HG03103 (cell line): ENCODE measurements around the gene OBSL1.

ENCODE experiments used
- ATAC-seq: cut with Tn5 transposase; IDR thresholded peaks from one replicate; pipeline ENCODE4 v1.9.1; 2021; ENCODE audit warnings: low read depth; ENCODE audit not compliant: unreplicated experiment

Gene OBSL1

GRCh38 chr2:219597552-219598307 is 26.4 kb upstream of the OBSL1 start, which contains the start of gene STK11IP:
STK11IP (plus strand) TSS chr2:219597857; CDS start chr2:219598120, 263 bp downstream.
- peak; percentile 92 for ATAC-seq

- peak; percentile 1 for ATAC-seq
Observed at GRCh38 chr2:219596954-219597551, 25.7 kb upstream of the OBSL1 start.

- no peak for ATAC-seq
Observed at GRCh38 chr2:219595256-219595655, 23.9 kb upstream of the OBSL1 start.

GRCh38 chr2:219593154-219593553 is 21.8 kb upstream of the OBSL1 start:
- no peak for ATAC-seq

GRCh38 chr2:219592736-219593135 is 21.4 kb upstream of the OBSL1 start:
- no peak for ATAC-seq

- ATAC-seq: no peak
Observed at GRCh38 chr2:219591091-219591490, 19.8 kb upstream of the OBSL1 start.

GRCh38 chr2:219581346-219581745 is 10.0 kb upstream of the OBSL1 start:
- no peak for ATAC-seq

- no peak for ATAC-seq
Observed at GRCh38 chr2:219578811-219579613, 7.7 kb upstream of the OBSL1 start.

GRCh38 chr2:219576505-219577388 is 5.4 kb upstream of the OBSL1 start:
- ATAC-seq: no peak

GRCh38 chr2:219575566-219576504 is 4.5 kb upstream of the OBSL1 start:
- ATAC-seq: no peak

- no peak for ATAC-seq
Observed at GRCh38 chr2:219574484-219575311, 3.4 kb upstream of the OBSL1 start.

- no peak for ATAC-seq
Observed at GRCh38 chr2:219573166-219573565, 1.8 kb upstream of the OBSL1 start.

GRCh38 chr2:219572237-219573001 is 1.1 kb upstream of the OBSL1 start, which contains the start of gene INHA:
INHA (plus strand) TSS chr2:219572310; CDS start chr2:219572375, 65 bp downstream.
- ATAC-seq: no peak

GRCh38 chr2:219570924-219571310 is 422 bp downstream of the OBSL1 start:
- no peak for ATAC-seq

GRCh38 chr2:219570194-219570923 is 980 bp downstream of the OBSL1 start:
- ATAC-seq: no peak

GRCh38 chr2:219569635-219570034 is 1.7 kb downstream of the OBSL1 start:
- no peak for ATAC-seq

GRCh38 chr2:219569041-219569440 is 2.3 kb downstream of the OBSL1 start:
- no peak for ATAC-seq
